Activated T-helper 1 cell treated with anti-CD3 and anti-CD28 coated beads, Interleukin-12 subunit alpha, Interleukin-12 subunit beta, Interleukin-2, Interleukin-4 antibody, amounts not matched to agents 30 ng/mL and 10 ng/mL and 1 ng/mL, durations not matched to agents 14 hours and 24 hours and 36 hours (primary cell): ENCODE results near the gene KYNU. TPM values are rescaled to one million over a fixed set of nuclear protein-coding genes. Genes with fewer than 3 reads are reported as not detected.
"Not testable (repeated sequence)": the region's sequence is repeated elsewhere in the genome, so short reads cannot be mapped to it uniquely, and the experiment has no call there.

Experiments
- DNase-seq: peaks from one replicate; pipeline ENCODE4 v3.0.0; 2021; ENCODE audit warnings: low spot score
- H3K27ac Mint-ChIP-seq: one replicate; pipeline ENCODE4 v1.8.0; 2021; ENCODE audit warnings: mild to moderate bottlenecking, mixed read lengths
- H3K27me3 Mint-ChIP-seq: one replicate; pipeline ENCODE4 v1.8.0; 2022; ENCODE audit warnings: mild to moderate bottlenecking, moderate library complexity, mixed read lengths; ENCODE audit not compliant: insufficient read depth
- H3K36me3 Mint-ChIP-seq: one replicate; pipeline ENCODE4 v1.8.0; 2021; ENCODE audit warnings: low read depth, mixed read lengths
- H3K4me1 Mint-ChIP-seq: one replicate; pipeline ENCODE4 v1.8.0; 2021; ENCODE audit warnings: low read depth, mixed read lengths
- H3K4me3 Mint-ChIP-seq: one replicate; pipeline ENCODE4 v1.8.0; 2021; ENCODE audit warnings: mild to moderate bottlenecking, moderate library complexity, mixed read lengths
- H3K9me3 Mint-ChIP-seq: one replicate; pipeline ENCODE4 v1.8.0; 2021; ENCODE audit warnings: mixed read lengths
- intact Hi-C: fragments of 100-400 bp; cut with micrococcal nuclease; formaldehyde crosslinking; loops from one replicate; pipeline ENCODE4 v1.15.1; 2024
- total RNA-seq: library from RNA; stranded (reverse); gene quantifications from 2 replicates; pipeline ENCODE4 v1.2.3, GENCODE V29; 2022

Gene KYNU
- total RNA-seq, 1 donor from 2014 or later: not detected

DNA sequence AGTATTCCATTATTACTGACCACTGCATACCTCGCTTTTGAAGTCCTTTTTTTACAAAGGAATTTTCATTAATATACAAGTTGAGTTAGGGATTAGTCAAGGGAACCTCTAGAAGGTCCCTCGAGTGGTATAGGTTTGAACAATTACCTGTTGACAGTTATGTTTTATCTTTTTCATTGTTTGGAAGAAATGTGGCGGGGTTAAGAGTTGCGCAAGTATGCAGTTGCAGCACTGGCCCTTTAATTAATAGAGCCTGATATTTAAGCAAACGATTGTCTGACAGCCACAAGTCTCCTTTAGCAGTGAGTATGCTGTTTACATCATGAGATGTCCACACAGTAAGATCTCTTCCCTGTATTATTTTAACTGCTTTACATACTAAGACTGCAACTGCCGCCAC is 24.3 kb downstream of the KYNU start:
- intact Hi-C loops: no loop called here

GRCh38 chr2:142903726-142904125 is 26.3 kb downstream of the KYNU start:
- H3K36me3 Mint-ChIP-seq, H3K4me3 Mint-ChIP-seq, H3K27me3 Mint-ChIP-seq, DNase-seq, intact Hi-C loops, H3K4me1 Mint-ChIP-seq, H3K9me3 Mint-ChIP-seq, H3K27ac Mint-ChIP-seq: not testable (repeated sequence)

More for the DNA sequence above, 24.3 kb downstream of the KYNU start:
- no peak overlapping the region for H3K27ac Mint-ChIP-seq
- no peaks in the 10 kb centered on the region for H3K4me1 Mint-ChIP-seq
- no peaks in the 10 kb centered on the region for H3K36me3 Mint-ChIP-seq
- H3K9me3 Mint-ChIP-seq: no peaks in the 10 kb centered on the region
- no peak overlapping the region for H3K4me3 Mint-ChIP-seq
- DNase-seq: no peak
- no peaks in the 10 kb centered on the region for H3K27me3 Mint-ChIP-seq

DNA sequence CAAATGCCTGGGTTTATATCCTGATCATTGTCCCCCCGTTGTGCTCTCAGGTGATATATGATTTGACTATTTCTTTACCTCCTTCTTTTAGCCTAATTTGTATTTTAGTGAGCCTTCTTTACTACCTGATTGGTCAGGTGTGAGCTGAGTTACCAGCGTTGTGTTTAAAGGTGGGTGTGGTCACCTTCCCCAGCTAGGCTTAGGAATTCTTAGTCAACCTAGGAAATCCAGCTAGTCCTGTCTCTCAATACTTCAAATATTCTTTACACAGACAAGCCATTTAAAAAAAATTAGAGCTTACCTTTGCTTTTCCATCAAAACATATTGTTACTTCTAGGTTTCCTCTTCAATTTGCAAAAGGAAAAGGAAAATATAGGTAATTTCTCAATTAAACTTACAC is 30.2 kb downstream of the KYNU start:
- no peak for DNase-seq
- Mint-ChIP-seq H3K9me3 (no peaks in the 10 kb centered on the region), H3K27me3 (no peaks in the 10 kb centered on the region), H3K4me1 (no peaks in the 10 kb centered on the region), H3K4me3 (no peak overlapping the region), H3K27ac (no peak overlapping the region), H3K36me3 (no peaks in the 10 kb centered on the region)
- intact Hi-C loops: no loop called here

GRCh38 chr2:142914507-142915313 is 37.2 kb downstream of the KYNU start:
- intact Hi-C loops: no loop called here
- Mint-ChIP-seq H3K36me3 (no peaks in the 10 kb centered on the region), H3K9me3 (no peaks in the 10 kb centered on the region), H3K4me3 (no peak overlapping the region), H3K4me1 (no peaks in the 10 kb centered on the region), H3K27ac (no peak overlapping the region), H3K27me3 (peaks cover 4% of the 10 kb centered on the region)
- DNase-seq: no peak

GRCh38 chr2:142915502-142915901 is 38.0 kb downstream of the KYNU start:
- no peak overlapping the region for H3K27ac Mint-ChIP-seq
- no peaks in the 10 kb centered on the region for H3K9me3 Mint-ChIP-seq
- H3K27me3 Mint-ChIP-seq: peaks cover 4% of the 10 kb centered on the region
- no peaks in the 10 kb centered on the region for H3K4me1 Mint-ChIP-seq
- intact Hi-C loops: no loop called here
- no peaks in the 10 kb centered on the region for H3K36me3 Mint-ChIP-seq
- H3K4me3 Mint-ChIP-seq: no peak overlapping the region
- no peak for DNase-seq

- intact Hi-C loops: no loop called here
- no peak overlapping the region for H3K27ac Mint-ChIP-seq
- H3K36me3 Mint-ChIP-seq: no peaks in the 10 kb centered on the region
- peaks cover 5% of the 10 kb centered on the region for H3K27me3 Mint-ChIP-seq
- no peak for DNase-seq
- no peaks in the 10 kb centered on the region for H3K4me1 Mint-ChIP-seq
- no peaks in the 10 kb centered on the region for H3K9me3 Mint-ChIP-seq
- H3K4me3 Mint-ChIP-seq: no peak overlapping the region
These were observed 41.2 kb downstream of the KYNU start for GRCh38 chr2:142918624-142919023.

GRCh38 chr2:142920571-142920970 is 43.1 kb downstream of the KYNU start:
- no peaks in the 10 kb centered on the region for H3K36me3 Mint-ChIP-seq
- H3K4me1 Mint-ChIP-seq: no peaks in the 10 kb centered on the region
- no peaks in the 10 kb centered on the region for H3K9me3 Mint-ChIP-seq
- H3K27me3 Mint-ChIP-seq: peaks cover 5% of the 10 kb centered on the region
- no peak for DNase-seq
- no peak overlapping the region for H3K4me3 Mint-ChIP-seq
- intact Hi-C loops: no loop called here
- no peak overlapping the region for H3K27ac Mint-ChIP-seq

DNA sequence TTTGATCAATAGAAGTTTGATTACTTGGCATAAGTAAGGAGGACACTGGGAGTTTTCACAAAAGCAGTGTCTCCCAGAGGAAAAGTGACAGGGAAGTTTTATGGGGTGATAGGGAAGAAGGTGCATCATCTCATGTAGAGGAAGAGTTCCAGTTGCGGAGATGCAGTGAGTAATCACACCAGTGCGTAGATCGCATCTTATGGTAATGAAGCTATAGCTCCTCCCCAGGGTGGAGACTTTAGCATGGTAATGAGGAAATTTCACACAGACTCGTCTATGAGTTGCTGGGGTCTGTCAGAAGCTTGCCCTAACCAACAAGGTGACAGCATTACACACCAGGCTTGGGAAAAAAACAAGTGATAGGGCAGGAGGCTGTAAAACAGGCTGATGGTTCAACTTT is 49.0 kb downstream of the KYNU start:
- H3K27ac Mint-ChIP-seq: no peak overlapping the region
- DNase-seq: no peak
- H3K4me1 Mint-ChIP-seq: no peaks in the 10 kb centered on the region
- H3K27me3 Mint-ChIP-seq: peaks cover 5% of the 10 kb centered on the region
- intact Hi-C loops: no loop called here
- H3K9me3 Mint-ChIP-seq: no peaks in the 10 kb centered on the region
- H3K36me3 Mint-ChIP-seq: no peaks in the 10 kb centered on the region
- no peak overlapping the region for H3K4me3 Mint-ChIP-seq

DNA sequence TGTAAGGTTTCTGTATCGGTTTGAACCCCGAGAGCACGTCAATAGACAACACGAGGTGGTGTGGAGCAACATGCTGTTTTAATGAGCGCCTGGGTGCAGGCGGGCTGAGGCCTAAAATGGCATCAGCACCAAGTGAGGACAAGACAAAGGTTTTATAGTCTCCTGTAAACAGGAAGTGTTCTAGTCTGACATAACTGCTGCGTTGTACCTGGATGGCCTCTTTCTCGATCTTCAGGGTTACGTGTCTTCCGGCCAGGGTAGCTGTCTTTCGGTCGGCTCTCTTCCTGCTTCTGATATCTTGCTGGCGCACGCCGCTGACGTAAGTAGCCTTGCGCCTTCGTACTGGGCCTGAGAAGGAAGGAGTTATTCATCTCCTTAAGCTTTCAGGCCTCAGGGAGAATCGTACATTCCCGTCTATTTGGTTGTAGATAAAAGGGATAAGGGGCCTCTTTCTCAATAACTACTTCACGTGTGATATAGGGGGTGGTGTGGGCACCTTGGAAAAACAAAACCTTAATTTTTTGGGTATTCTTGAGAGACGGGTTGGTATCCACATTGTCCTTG is 53.5 kb downstream of the KYNU start:
- Mint-ChIP-seq H3K27me3 (no peaks in the 10 kb centered on the region), H3K4me3 (no peak overlapping the region), H3K9me3 (no peaks in the 10 kb centered on the region), H3K27ac (no peak overlapping the region), H3K4me1 (no peaks in the 10 kb centered on the region), H3K36me3 (no peaks in the 10 kb centered on the region)
- DNase-seq: no peak
- intact Hi-C loops: no loop called here

DNA sequence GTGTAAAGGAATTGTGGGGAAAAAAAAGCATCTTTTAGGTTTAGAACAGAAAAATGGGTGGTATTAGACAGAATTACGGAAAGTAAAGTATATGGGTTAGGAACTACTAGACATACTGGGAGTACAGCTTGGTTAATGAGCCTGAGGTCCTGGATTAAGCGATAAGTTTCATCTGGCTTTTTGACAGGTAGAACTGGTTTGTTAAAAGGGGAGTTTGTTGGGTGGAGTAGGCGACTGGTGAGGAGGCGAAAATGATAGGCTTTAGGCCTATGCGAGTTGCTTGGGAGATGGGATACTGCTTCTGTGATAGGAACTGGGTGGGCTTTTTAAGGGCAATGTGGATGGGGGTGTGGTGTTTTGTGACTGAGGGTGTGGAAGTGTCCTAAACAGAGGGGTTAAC is 56.5 kb downstream of the KYNU start:
- Mint-ChIP-seq H3K27ac (no peak overlapping the region), H3K27me3 (no peaks in the 10 kb centered on the region), H3K36me3 (no peaks in the 10 kb centered on the region), H3K9me3 (no peaks in the 10 kb centered on the region), H3K4me3 (no peak overlapping the region), H3K4me1 (no peaks in the 10 kb centered on the region)
- DNase-seq: no peak
- intact Hi-C loops: no loop called here

- no peaks in the 10 kb centered on the region for H3K27me3 Mint-ChIP-seq
- intact Hi-C loops: no loop called here
- H3K36me3 Mint-ChIP-seq: no peaks in the 10 kb centered on the region
- H3K27ac Mint-ChIP-seq: no peak overlapping the region
- no peaks in the 10 kb centered on the region for H3K4me1 Mint-ChIP-seq
- no peak overlapping the region for H3K4me3 Mint-ChIP-seq
- no peak for DNase-seq
- no peaks in the 10 kb centered on the region for H3K9me3 Mint-ChIP-seq
These were observed 58.2 kb downstream of the KYNU start for GRCh38 chr2:142935563-142936089.

DNA sequence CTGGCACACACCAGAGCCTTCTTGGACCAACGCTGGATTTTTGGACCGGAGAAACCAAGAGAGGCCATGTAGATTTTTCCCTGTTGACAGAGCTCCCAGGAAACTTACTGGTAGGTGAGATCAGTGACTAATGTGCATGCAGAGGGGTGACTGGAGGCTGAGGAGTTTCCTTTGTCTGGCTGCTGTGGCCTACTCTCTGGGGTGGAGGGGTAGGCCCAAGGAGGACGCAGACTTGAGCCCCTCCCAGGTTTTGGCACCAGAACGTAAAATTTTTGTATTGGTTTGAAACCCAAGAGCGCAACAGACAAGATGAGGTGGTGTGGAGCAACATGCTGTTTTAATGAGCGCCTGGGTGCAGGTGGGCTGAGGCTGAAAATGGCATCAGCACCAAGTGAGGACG is 59.2 kb downstream of the KYNU start:
- no peak for DNase-seq
- no peak overlapping the region for H3K27ac Mint-ChIP-seq
- H3K4me3 Mint-ChIP-seq: no peak overlapping the region
- no peaks in the 10 kb centered on the region for H3K27me3 Mint-ChIP-seq
- no peaks in the 10 kb centered on the region for H3K4me1 Mint-ChIP-seq
- intact Hi-C loops: no loop called here
- no peaks in the 10 kb centered on the region for H3K9me3 Mint-ChIP-seq
- H3K36me3 Mint-ChIP-seq: no peaks in the 10 kb centered on the region

GRCh38 chr2:142937347-142937746 is 59.9 kb downstream of the KYNU start:
- H3K9me3 Mint-ChIP-seq: no peaks in the 10 kb centered on the region
- H3K27me3 Mint-ChIP-seq: no peaks in the 10 kb centered on the region
- intact Hi-C loops: no loop called here
- H3K36me3 Mint-ChIP-seq: no peaks in the 10 kb centered on the region
- no peak for DNase-seq
- no peak overlapping the region for H3K27ac Mint-ChIP-seq
- H3K4me1 Mint-ChIP-seq: no peaks in the 10 kb centered on the region
- H3K4me3 Mint-ChIP-seq: no peak overlapping the region
